CD4-positive, alpha-beta T cell treated with Interleukin-15 for 4 hours (primary cell): ENCODE results near the gene SLC4A7.
A peak's percentile ranks its signal among the peaks of the same experiment; 100 is the strongest.
"Not testable (repeated sequence)": the region's sequence is repeated elsewhere in the genome, so short reads cannot be mapped to it uniquely, and the experiment has no call there.

Source experiments
- DNase-seq: peaks from one replicate; pipeline ENCODE4 v3.0.0-alpha.2; 2020; ENCODE audit warnings: low spot score

The SLC4A7 gene

GRCh38 chr3:27428446-27428845 is 55.7 kb downstream of the SLC4A7 start:
- no peak for DNase-seq

GRCh38 chr3:27426926-27427325 is 57.3 kb downstream of the SLC4A7 start:
- no peak for DNase-seq

GRCh38 chr3:27425896-27426565 is 58.2 kb downstream of the SLC4A7 start:
- DNase-seq: no peak

- DNase-seq: not testable (repeated sequence)
These were observed 59.2 kb downstream of the SLC4A7 start for GRCh38 chr3:27424812-27425521.

- no peak for DNase-seq
These were observed 60.7 kb downstream of the SLC4A7 start for GRCh38 chr3:27423463-27423862.

- no peak for DNase-seq
These were observed 61.6 kb downstream of the SLC4A7 start for GRCh38 chr3:27422617-27423016.

- DNase-seq: no peak
These were observed 69.0 kb downstream of the SLC4A7 start for GRCh38 chr3:27415202-27415601.

DNA sequence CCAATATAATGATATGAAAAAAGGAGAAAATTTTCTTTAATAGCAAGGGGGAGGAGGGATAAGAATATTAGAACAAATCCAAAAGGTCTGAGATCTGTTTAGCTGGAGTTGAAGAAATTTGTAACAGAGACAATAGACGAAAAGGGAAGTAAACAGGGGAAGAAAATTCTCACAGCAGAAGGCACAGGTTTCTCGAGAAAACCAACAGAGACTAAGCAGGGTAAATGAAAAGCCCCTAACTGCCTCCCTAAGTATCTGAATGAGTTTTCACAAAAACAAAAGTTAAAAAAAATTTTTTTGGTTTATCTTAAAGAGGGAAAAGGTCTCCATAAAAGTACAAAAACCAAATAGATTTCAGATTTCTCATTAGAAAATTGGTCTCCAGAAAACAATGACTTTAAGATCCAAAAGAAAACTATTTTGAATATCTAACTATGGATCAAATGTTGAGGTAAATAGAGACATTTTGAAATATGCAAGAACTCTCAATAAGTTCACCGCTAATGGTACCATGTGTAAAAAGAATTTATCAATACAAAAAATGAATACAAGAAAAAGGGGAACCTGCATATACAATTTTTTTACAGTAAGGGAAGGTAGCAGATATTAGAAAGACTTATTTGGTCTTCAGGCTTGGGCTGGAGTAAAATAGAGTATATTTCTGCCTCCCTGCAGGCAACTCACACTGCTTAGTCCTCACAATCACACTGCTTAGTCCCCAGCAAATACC is 91.1 kb downstream of the SLC4A7 start:
- DNase-seq: no peak

- DNase-seq: not testable (repeated sequence)
These were observed 91.8 kb downstream of the SLC4A7 start for GRCh38 chr3:27392414-27392813.

- DNase-seq: no peak
These were observed 92.4 kb downstream of the SLC4A7 start for GRCh38 chr3:27391796-27392195.

- DNase-seq: no peak
These were observed 96.6 kb downstream of the SLC4A7 start for GRCh38 chr3:27387625-27388024.

DNA sequence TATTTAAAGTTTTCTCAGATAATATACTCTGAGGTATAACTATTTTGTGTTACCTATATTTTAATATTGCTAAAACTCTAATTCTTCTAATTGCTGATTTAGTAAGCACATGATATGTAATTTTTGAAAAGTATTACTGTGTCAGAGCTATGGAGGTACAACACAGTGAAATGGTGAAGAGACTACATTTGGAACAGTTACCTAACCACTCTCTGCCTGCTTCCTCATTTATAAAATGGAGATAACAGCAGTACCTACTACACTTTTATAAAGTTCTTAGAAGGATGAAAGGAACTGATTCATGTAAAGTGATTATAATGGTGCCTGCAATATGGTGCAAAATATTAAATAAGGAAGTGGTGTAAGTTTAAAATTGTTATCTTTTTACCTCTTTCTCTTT is 98.7 kb downstream of the SLC4A7 start:
- DNase-seq: no peak

DNA sequence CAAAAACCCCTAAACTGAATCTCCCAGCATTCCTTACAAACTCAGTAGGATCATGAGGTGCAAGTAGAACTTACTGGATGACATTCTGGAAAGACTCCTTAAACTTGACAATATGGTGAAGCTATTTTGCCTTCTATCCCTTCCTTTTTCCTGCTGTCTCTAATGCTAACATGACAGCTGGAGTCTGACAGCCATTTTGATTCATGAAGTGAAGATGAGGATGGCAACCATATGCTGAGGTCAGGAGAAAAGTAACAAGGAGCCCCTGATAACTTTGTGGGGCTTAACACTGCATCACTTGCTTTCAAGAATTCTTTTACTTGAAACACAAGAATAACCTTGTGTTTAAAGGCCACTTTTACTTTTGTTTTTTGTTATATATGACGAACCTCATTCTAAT is 100.0 kb downstream of the SLC4A7 start:
- DNase-seq: no peak

DNA sequence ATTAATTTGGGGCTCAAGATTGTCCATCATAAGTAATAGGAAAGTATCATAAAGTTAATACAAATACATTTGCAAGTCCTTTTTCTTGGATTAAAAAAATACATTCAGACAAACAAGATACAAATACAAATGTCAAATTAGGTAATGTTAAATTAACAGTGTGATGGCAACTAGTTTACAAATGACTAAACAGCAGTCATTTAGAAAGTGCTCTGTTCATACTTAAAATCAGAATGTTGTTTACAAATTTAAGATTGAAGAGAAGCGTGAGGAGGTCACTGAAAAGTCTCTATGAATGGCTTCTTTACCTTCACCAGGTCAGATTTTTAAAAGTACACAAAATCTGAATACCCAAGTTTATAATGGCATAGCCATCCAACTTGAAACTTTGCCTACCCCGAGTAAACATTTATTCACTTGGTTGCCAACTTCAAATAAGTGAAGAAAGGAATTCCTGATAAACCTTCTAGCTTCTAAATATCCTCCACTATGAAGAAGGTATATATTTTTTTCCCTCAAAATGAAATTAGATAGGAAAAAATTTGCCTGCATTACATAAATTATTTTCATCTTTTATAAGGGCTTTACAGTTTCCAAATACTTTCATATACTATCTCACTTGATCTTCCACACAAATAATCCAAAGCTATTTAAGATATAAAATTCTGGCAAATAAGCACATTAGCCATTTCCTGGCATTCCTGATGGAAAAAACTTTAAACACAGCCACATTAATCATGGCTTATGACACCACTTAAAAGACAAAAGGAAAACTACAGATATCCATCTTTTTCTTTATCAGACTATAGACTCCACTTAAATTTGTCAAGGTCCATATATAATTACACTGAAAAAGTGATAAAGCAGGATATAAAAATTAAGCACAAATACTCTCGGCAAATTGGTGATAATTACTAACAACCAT is 103.5 kb downstream of the SLC4A7 start:
- DNase-seq: no peak

- no peak for DNase-seq
These were observed 105.9 kb downstream of the SLC4A7 start for GRCh38 chr3:27378331-27378730.

DNA sequence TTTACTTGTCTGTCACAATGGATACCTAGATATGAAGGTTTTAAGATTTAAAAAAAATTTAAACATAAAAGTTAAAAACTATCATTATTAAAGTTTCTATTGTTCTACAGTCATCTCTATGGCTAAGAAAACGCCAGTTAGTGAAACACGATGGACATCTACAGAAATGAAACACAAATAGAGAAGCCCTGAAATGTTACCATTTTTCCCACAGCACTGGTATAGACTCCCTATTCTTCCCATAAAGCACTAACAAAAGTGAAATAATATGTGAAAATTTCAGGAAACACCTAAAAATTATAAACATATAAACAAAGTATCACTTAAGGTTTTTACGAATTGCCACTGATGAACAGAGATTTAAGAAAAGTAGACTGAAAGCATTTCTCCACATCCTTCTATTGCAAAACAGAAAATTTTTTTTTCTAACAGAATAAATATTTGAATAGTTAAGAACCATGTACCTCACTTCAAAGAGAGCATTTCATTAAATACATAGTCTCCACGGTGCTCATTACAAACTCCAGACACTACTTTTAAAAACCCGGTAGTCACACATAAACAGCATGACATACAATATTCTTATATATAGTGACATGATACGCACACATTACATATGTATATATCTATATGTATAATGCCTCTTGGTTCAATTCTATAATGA is 107.9 kb downstream of the SLC4A7 start:
- DNase-seq: no peak

DNA sequence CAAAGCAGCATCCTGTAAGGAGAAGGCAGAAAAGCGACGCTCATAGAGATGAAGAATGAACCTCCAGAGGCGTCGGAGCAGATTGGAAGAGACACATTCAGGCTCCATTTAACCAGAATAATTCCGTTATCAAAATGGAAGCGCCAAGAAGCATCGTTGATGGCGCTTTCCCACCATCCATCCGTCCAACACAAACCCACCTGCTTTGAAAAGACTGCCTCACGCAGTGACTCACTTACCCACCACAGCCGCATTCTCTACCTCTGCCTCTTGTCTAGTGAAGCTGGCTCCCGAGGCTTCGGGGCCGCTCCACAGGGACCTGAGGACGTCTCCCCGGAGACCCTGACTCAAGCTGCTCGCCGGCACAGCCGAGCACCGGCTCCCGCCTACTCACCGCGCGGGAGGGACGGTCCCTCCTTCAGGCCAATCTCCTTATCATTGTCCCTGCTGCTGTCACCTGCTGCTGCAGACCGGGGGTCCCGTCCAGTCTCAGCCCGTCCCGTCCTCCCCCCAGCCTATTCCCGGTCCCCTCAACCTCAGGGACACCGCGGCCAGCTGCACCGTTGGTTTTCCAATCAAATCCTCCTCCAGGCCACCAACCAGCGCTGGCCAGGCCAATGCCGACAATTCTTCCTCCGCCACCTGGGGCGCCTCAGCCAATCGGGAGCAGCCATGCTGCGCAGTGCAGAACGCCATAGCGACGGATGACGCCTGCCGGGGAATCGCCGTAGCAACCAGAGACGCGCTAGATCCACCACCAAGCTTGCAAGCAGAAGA is 115.2 kb downstream of the SLC4A7 start, which contains the start of gene NEK10:
Gene NEK10 (minus strand): TSS at position 553 of the 777 bp plus-strand sequence. CDS start 16,501 bp downstream, outside the sequence.
- DNase-seq: peak; percentile 92

DNA sequence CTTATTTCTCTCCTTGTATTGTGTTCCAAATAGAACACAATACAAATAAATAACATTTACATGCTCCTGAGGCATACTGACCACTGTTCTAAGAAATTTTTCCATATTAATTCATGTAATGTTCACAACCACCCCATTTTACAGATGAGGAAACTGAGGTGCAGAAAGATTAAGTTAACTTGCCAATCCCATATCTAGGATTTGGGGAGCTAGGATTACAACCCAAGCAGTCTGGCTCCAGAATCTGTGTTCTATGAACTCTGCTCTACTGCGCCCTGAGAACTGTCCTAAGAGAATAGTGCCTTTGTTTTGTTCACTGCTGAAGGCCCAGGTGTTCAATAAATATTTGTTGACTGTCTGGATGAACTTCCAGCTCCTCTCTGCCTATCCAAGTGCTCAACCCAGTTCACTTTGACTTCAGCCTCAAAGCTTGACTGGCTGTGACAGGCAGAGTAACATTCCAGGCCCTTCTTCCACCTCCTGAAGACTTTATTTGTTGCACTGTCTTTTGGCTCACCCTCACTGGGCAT is 118.1 kb downstream of the SLC4A7 start:
- DNase-seq: no peak

- DNase-seq: no peak
These were observed 123.8 kb downstream of the SLC4A7 start for GRCh38 chr3:27360113-27361078.
